HG02623 (cell line): ENCODE results near the gene NEU4.
"Not testable (repeated sequence)": the region's sequence is repeated elsewhere in the genome, so short reads cannot be mapped to it uniquely, and the experiment has no call there.

Experiments
- ATAC-seq: cut with Tn5 transposase; IDR thresholded peaks from one replicate; pipeline ENCODE4 v1.9.1; 2021; ENCODE audit warnings: moderate library complexity; ENCODE audit not compliant: unreplicated experiment

Gene NEU4, protein sequence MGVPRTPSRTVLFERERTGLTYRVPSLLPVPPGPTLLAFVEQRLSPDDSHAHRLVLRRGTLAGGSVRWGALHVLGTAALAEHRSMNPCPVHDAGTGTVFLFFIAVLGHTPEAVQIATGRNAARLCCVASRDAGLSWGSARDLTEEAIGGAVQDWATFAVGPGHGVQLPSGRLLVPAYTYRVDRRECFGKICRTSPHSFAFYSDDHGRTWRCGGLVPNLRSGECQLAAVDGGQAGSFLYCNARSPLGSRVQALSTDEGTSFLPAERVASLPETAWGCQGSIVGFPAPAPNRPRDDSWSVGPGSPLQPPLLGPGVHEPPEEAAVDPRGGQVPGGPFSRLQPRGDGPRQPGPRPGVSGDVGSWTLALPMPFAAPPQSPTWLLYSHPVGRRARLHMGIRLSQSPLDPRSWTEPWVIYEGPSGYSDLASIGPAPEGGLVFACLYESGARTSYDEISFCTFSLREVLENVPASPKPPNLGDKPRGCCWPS

DNA sequence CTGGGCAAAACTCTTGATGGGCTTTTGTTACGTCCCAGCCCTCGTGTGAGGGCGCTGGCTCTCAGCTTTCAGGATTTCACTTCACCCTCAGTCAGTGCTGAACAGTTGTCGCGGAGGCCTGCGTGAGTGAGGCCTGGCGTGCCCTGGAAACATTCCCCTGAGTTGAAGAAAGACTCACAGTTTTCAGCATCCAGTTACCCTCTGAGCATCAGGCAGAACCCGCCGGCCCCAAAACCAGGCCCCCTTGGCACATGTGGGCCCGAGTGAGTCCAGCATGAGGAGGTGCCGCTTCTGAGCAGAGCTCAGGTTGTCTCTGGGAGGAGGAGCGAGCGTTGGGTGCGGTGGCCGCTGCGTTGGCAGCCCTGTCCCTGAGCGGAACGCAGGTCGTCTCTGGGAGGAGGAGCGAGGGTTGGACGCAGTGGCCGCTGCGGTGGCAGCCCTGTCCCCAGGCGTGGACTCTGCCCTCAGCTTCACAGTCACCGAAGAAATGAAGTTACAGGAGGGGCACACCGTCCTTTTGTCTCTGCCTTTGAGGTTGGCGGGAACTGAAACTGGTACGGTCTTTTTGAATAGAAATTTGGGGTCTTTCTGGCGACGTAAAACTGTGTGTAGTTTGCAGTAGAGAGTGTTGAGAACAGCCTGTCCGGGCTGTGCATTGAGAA is at the start of gene NEU4:
NEU4 (plus strand) TSS at position 473 of the 662 bp plus-strand sequence. CDS start 5,292 bp downstream, outside the sequence.
- no peak for ATAC-seq

DNA sequence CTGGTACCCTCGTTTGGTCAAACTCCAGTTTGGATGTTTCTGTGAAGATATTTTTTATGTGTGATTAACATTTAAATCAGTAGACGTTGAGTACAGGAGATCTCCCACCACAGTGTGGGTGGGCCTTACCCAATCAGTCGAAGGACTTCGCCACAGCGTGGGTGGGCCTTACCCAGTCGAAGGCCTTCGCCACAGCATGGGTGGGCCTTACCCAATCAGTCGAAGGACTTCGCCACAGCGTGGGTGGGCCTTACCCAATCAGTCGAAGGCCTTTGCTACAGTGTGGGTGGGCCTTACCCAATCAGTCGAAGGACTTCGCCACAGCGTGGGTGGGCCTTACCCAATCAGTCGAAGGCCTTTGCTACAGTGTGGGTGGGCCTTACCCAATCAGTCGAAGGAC is 49.1 kb upstream of the NEU4 start:
- ATAC-seq: not testable (repeated sequence)

DNA sequence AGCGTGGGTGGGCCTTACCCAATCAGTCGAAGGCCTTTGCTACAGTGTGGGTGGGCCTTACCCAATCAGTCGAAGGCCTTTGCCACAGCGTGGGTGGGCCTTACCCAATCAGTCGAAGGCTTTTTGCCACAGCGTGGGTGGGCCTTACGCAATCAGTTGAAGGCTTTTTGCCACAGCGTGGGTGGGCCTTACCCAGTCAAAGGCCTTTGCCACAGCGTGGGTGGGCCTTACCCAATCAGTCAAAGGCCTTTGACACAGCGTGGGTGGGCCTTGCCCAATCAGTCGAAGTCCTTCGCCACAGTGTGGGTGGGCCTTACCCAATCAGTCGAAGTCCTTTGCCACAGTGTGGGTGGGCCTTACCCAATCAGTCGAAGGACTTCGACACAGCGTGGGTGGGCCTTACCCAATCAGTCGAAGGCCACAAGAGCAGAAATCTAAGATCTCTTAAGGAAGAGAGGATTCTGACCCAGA is 48.7 kb upstream of the NEU4 start:
- no peak for ATAC-seq

DNA sequence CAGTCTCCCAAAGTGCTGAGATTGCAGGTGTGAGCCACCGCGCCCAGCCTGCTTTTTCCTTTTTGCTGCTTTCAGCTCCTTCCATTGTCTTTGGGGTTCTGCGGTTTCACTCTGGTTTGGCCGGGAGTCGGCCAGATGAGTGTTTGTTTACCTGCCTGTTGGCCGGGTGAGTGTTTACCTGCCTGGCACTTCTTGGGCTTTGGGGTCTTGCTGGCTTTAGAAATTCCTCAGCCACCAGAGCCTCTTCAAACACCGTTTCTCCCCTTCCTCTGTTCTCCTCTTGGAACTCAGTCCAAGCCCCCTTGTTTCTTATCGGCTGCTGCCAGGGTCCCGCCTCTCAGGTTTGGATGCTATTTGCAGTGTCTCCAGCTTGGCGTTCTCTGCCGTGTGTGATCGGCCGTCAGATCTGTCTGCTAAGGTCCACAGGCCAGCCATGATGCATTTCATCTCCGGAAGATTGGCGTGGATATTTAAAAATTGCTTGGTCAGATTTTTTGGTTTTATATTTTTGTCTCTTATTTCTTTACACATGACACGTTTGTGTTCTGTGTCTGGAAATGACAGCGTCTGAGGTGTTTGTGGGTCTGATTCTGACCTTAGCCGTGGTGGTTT is 46.6 kb upstream of the NEU4 start:
- ATAC-seq: no peak

DNA sequence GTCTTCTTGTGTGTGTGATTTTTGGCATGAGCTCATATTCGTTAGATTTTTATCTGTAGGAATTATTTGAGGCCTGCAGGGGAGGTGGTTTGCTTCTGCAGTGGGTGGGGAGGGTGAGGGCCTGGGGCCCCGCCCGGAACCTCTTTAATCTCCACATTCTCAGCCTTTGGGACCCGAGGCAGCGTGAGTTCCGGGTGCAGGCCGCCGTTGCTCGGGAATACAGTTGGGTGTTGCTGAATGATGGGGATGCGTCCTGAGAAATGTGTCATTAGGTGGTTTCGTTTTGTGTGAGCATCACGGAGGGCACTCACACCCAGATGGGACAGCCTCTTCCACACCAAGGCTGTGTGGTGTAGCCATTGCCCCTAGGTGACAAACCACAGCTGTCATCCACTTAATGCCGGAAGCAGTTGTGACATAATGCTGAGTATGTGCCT is 46.0 kb upstream of the NEU4 start:
- ATAC-seq: no peak

DNA sequence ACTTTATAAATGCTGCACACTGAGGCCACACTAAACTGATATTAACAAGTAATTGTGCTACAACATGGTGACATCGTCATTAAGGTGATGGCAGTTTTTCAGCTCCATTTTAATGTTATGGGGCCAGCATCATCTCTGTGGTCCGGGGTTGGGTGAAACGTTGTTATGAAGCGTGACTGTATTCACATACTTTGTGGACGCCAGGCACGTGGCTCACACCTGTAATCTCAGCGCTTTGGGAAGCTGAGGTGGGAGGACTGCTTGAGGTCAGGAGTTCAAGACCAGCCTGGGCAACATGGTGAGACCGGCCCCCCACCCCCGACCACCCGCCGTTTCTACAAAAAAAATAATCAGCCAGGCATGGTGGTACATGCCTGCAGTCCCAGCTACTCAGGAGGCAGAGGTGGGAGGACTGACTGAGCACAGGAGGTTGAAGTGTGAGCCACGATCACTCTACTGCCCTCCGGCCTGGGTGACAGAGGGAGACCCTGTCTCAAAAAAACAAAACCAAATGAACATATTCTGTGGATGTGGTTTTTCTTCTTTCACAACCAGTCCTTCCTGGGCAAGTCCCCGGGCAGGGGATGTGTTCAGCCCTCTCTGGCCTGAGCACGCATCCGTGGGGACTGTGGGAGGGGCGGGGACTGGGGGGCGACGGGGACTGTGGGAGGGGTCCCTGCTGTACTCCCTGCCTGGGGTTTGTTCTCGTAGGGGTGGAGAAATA is 45.3 kb upstream of the NEU4 start:
- ATAC-seq: no peak

DNA sequence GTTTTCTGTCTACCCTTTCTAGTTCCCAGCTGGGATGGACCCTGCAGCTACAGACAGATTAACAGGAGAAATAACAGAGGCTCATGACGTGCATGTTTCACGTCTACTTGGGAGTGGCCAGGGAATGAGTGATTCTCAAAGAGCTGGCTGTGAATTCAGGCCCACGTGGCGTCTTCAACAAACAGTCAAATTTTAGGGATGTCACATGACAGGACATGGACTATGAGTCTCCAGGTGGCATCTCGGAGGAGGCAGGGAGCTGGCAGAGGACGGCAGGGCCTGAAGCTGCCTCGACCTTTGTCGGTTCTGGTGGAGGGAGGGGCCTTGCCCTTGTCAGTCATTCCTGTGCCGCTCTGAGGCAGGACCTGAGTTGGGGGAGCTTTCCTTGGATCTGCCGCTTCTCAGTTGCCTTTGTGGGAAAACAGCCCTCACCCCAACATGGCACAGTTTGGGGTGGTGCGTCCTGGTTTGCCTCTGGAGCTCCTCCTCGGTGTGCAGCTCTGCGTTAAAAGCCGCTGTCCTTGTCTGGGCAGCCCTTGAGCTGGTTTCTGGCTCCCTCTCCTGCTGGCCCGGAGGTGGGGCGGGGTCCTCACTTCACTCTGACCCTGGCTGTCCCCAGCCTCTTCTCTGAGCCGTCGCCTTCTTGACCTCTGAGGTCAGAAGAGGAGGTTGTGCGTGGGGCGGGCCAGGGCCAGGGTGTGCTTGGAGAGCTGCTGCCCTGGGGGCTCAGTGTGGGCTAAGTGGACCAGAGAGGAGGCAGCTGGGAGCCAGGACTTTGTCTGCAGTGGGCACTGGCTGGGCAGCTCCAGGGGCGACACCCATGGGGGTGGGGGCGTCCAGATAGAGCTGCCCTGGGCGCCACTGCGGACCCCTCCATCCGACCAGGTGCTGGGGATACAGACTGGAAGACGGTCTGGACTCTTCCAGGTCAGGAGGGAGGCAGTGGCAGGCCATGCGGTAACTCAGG is 44.4 kb upstream of the NEU4 start:
- no peak for ATAC-seq

DNA sequence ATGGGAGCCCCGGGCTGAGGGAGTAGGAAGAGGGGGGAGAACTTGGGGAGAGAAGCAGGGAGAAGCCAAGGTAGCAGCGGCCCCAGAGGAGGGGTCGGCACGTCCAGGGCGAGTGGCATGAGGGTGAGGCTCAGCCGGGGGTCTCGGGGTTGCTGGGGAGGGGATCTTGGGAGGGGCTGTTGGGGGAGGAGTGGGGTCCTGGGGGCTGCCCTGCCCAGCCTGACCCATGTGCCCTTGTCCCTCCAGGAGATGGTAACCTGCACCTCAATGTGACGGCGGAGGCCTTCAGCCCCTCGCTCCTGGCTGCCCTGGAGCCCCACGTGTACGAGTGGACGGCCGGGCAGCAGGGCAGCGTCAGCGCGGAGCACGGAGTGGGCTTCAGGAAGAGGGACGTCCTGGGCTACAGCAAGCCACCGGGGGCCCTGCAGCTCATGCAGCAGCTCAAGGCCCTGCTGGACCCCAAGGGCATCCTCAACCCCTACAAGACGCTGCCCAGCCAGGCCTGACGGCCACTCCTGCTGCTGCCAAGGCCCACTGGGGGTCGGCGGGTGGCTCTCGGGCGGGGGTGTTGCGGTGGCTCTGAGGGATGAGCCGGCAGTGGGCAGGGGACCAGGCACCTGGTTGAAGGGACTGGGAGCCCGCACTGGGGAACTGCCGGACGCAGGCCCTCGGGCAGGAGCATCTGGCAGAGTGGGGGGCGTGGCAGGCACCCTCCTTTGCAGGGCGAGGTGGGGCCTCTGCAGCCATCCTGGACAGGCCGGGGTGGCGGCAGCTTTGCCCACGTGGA is 41.3 kb upstream of the NEU4 start:
- ATAC-seq: no peak

DNA sequence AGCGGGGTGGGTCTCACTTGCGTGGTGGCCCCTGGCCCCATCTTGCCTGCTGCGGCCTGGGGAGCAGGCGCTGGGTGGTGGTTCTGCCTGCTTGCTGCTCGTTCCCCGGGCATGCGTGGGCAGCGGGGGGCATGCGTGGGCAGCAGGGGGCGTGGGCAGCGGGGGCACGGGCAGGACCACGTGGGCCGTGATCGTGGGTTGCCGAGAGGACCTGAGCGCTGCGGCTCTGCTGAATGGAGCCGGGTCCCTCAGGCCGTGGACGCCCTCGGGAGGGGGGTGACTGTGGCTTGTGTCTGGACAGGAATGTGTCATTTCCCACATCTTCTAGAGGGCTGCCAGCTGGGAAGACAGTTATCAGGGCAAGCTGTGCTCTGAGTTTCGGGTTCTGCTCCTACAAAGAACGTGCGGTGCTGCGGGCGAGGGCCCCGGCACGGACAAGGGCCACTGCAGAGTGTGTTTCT is 40.7 kb upstream of the NEU4 start:
- no peak for ATAC-seq

DNA sequence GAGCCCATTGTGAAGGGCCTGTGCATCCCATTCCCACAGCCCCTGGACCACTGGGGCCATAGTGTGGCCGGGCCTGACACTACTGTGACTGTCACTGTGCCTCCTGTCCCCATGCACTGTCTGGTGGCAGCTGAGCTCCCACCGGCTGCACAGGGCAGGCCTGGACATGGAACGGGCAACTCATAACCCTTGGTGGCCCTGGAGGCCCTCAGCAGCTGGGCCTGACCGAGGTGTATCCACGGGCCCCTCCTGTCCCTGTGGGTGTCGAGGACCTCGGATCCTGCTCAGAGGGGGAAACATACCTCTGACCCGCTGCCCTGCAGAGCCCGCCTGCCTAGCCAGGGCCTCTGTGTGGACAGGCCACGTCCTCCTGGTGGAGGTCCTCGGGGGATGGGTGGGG is 40.1 kb upstream of the NEU4 start:
- no peak for ATAC-seq

DNA sequence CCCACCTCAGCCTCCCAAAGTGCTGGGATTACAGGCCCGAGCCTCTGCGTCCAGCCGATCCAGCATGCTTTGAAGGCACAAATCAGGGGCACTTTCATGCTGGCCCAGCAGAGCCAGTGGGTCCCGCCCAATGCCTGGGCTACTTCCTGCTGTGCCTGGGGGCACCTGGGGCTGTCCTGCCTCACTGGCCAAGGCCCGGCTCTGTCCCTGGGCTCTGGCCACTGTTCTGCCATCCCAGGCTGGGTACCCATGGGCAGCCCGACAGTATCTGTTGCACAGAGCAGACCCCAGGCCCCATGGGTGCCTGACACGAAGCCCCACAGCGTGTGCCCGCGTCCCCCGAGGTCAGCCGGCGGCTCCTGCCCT is 39.2 kb upstream of the NEU4 start:
- ATAC-seq: no peak

DNA sequence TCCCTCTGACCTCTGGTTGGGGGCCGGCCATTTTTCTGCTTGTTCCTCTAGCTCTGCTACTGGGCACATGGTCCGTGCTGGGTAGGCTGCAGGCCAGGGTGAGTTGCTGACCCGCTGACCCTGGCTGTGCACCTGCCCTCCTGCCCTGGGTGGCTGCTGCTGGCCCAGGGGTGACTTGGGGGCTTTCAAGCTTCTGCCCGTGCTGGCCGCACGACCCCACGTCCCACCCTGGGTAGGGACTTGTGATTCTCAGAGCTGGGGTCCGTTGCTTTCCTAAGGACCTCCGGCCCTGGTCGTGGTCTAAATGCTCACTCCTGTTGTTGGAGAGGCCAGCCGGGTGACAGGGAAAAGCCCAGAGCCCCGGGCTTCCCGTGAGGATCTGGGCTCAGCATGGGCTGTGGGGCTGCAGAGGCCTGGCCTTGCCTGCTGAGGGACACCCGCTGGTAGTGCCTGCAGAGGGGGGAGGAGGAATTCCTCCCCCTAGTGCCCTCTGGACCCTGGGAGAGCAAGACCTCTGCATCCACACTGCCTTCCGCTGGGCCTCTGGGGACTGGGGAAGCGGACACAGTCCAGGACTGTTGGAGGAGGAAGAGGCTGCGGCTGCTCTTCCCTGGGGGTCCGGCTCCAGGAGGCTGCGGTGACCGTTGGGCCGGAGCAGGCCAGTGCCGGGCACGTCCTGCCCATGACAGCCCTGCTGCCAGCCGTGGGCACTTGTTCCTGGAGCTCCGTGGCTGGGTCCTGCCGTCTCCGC is 38.6 kb upstream of the NEU4 start:
- ATAC-seq: no peak

DNA sequence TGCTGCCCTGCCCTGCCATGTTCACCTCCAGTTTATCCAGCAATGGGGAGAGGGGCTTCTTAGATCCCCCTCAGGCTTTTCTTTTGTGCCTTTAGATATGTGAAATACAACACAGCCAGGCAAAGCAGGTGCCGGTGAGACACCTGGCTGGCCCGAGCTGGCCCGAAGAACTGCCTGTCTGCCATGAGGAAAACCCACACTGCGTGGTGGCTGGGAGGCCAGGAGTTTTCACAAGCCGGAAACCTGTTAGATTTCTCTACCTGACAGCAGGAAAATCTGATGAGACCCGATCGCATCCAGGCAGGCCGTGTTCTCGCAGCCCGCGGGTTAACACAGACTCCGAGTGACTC is 38.1 kb upstream of the NEU4 start:
- ATAC-seq: no peak

DNA sequence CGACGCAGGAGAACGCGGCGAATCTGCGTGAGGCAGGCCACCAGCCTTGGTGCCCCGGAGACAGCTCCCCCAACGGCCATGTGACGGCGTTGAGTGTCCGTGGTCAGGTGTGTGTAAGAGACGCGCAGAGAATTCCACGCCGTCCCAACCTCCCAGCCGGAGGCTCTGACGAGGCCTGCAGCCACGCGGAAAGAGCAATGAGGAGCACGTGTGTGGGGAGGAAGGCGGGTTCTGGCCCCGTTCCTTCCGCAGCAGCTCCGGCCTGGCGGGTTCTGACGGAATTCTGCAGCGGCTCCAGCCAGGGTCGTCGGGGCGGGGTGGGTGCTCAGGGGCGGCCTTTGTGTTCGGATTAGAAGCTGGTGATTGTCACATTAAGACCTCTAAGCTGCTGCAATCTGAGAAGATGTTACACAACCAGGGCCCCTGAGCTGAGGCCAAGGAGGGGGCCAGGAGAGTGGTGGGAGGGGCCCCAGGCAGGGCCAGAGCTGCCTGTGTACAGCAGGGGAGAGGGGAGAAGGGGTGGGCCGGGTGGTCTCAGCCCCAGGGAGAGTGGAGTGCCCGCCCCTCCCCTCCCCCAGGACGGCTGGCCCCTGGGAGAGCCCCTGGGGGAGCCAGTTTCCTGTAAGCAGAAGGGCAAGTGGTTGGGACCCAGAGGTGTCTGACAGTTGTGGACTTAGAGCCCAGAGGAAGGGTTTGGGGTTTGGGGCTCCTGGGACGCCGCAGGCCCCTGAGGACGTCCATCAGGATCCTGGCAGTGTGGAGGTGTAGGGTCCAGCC is 37.5 kb upstream of the NEU4 start:
- ATAC-seq: no peak

DNA sequence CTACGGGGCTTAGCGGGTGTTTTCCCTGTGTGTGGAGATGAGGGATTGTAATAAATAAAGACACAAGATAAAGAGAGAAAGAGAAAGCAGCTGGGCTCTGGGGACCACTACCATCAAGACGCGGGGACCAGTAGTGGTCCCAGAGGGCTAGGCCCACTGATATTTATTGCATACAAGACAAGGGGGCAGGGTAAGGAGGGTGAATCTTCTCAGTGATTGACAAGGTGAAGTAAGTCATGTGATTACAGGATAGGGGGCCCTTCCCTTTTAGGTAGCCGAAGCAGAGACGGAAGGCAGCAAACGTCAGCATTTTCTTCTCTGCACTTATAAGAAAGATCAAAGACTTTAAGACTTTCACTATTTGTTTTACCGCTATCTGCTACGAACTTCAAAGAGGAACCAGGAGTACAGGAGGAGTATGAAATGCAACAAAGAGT is 36.9 kb upstream of the NEU4 start:
- ATAC-seq: no peak

DNA sequence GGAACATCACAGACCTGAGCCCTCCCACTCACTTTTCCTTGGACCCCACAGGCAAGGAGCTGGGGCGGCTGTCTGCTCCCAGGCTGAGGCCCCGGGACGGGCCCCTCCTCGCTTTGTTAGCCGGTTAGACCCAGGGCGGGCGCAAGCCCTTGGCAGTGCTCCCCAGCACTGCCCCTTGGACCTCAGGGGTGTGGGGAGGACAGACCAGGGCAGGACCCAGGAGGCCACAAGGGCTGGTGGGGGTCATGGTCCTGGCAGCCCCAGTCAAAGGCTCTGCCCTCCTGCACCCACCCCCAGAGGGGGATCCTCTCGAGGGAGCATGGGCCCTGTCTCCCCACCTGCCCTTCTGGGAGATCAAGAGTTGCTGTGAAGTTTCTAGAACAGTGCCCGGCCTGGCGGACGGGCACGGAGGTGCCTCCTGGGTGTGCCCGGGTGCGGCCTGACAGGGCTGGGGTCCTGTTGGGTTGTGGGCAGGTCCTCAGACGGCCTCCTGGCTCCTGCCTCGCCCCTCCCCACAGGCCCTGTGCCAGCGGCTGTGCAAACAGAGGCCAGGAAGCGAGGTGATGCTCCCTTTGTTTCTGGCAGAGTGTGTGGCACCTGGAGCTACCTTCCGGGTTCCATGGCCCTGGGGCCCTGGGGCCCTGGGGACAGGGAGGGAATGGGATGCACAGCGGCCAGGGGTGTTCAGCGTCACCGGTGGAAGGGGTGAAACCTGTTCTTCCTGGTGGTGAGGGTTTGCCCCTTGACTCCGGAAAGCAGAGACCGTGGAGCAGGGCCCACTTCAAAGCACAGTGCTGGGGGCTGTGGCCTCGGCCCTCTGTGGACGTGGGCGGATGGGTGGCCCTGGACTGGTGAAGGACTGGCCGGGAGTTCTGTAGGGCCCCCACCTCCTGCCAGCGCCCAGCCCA is 35.2 kb upstream of the NEU4 start:
- ATAC-seq: no peak
